Vagina (tissue), 2 donors: ENCODE data around the gene SLC37A1.

Source experiments
- CTCF ChIP-seq, 3 experiments: fragments of 450-650 bp in 2 of 3; fragments of 200-600 bp in 1 of 3; sonication (generic) in 1 of 3; IDR thresholded peaks; one replicate each; pipeline ENCODE4 v1.5.1; 2017 to 2019; ENCODE audit warnings: antibody characterized with exemption in 3 of 3, mild to moderate bottlenecking in 2 of 3, moderate library complexity in 2 of 3
- POLR2A ChIP-seq, 2 donors: fragments of 450-650 bp; IDR thresholded peaks; one replicate each; pipeline ENCODE4 v1.6.1; 2017; ENCODE audit warnings: antibody characterized with exemption in 2 of 2, mild to moderate bottlenecking in 2 of 2, moderate library complexity in 2 of 2

- TF ChIP-seq POLR2A (IDR thresholded peaks at IDR 0.05) (no peak), CTCF (IDR thresholded peaks at IDR 0.05) (no peak)
Measured at GRCh38 chr21:42543106-42543847, 29.6 kb downstream of the SLC37A1 start.
